Posterior cingulate gyrus (tissue), 11 donors: ENCODE data around the gene DNAJA4.
A peak's percentile ranks its signal among the peaks of the same experiment; 100 is the strongest.

ENCODE experiments used
- DNase-seq, 10 donors: peaks; one replicate each; pipeline versions ENCODE4 v3.0.0 to v3.0.0-alpha.2; 2020 to 2021; ENCODE audit warnings: mixed read lengths in 3 of 10
- intact Hi-C: fragments of 100-400 bp; cut with DNase I; formaldehyde crosslinking; loops from one replicate; pipeline ENCODE4 v1.15.1; 2023

Gene DNAJA4

GRCh38 chr15:78264304-78265136 lies at the start of gene DNAJA4:
DNAJA4 (plus strand) TSS chr15:78264562; CDS start chr15:78264764, 202 bp downstream.
- DNase-seq: peak; percentile 37 to 96 (median 64)
- intact Hi-C loops: no loop called here

GRCh38 chr15:78216276-78217104 lies 47.9 kb upstream of the DNAJA4 start:
- peak in 3 of 10 donors; percentile 57 to 83 (median 57) for DNase-seq
- intact Hi-C loops: no loop called here

- intact Hi-C loops: no loop called here
- no peak for DNase-seq
These were observed 43.6 kb upstream of the DNAJA4 start for GRCh38 chr15:78220713-78221112.

GRCh38 chr15:78222745-78223395 lies 41.5 kb upstream of the DNAJA4 start:
- intact Hi-C loops: no loop called here
- no peak for DNase-seq

- intact Hi-C loops: no loop called here
- DNase-seq: no peak
These were observed 40.9 kb upstream of the DNAJA4 start for GRCh38 chr15:78223396-78224022.

- DNase-seq: no peak
- intact Hi-C loops: no loop called here
These were observed 40.3 kb upstream of the DNAJA4 start for GRCh38 chr15:78224023-78224411.

- intact Hi-C loops: no loop called here
- DNase-seq: no peak
These were observed 38.4 kb upstream of the DNAJA4 start for GRCh38 chr15:78225783-78226541.

GRCh38 chr15:78228356-78228996 lies 35.9 kb upstream of the DNAJA4 start:
- no peak for DNase-seq
- intact Hi-C loops: no loop called here

GRCh38 chr15:78229431-78230406 lies 34.6 kb upstream of the DNAJA4 start:
- DNase-seq: no peak
- intact Hi-C loops: no loop called here

- DNase-seq: no peak
- intact Hi-C loops: no loop called here
These were observed 31.4 kb upstream of the DNAJA4 start for GRCh38 chr15:78232951-78233350.

- intact Hi-C loops: no loop called here
- no peak for DNase-seq
These were observed 30.9 kb upstream of the DNAJA4 start for GRCh38 chr15:78233496-78233895.

- intact Hi-C loops: no loop called here
- DNase-seq: no peak
These were observed 29.8 kb upstream of the DNAJA4 start, which contains the start of gene ACSBG1 for GRCh38 chr15:78234515-78235040. ACSBG1 (minus strand) TSS chr15:78234565; CDS start chr15:78234501, 64 bp downstream.

GRCh38 chr15:78236491-78236890 lies 27.9 kb upstream of the DNAJA4 start:
- no peak for DNase-seq
- intact Hi-C loops: no loop called here

GRCh38 chr15:78237146-78237545 lies 27.2 kb upstream of the DNAJA4 start:
- intact Hi-C loops: no loop called here
- DNase-seq: no peak

GRCh38 chr15:78239811-78240210 lies 24.6 kb upstream of the DNAJA4 start:
- no peak for DNase-seq
- intact Hi-C loops: loop anchor here (2.0 to 5.0 kb wide), 2 partner anchors 108 to 281 kb away; partner anchors contain the start of gene CIB2

- peak; percentile 75 to 98 (median 92) for DNase-seq
- intact Hi-C loops: loop anchor here (1.0 to 5.0 kb wide), 4 partner anchors 64 to 282 kb away; partner anchors contain the start of gene CIB2
These were observed 23.3 kb upstream of the DNAJA4 start for GRCh38 chr15:78241017-78241416.

- DNase-seq: peak in 7 of 10 donors; percentile 26 to 89 (median 56)
- intact Hi-C loops: loop anchor here (5.0 kb wide), 1 partner anchor 110 kb away; the partner anchor contains the start of gene CIB2
These were observed 22.2 kb upstream of the DNAJA4 start for GRCh38 chr15:78242128-78242527.
